Stimulated activated CD4-positive, alpha-beta T cell treated with anti-CD3 and anti-CD28 coated beads, Interleukin-1b, Interleukin-23, amount 100 ng/mL, for 48 hours (primary cell): Measurements from ENCODE around the gene KCNA2.

Experiments
- DNase-seq: peaks from one replicate; pipeline ENCODE4 v3.0.0-alpha.2; 2020

Gene KCNA2

DNA sequence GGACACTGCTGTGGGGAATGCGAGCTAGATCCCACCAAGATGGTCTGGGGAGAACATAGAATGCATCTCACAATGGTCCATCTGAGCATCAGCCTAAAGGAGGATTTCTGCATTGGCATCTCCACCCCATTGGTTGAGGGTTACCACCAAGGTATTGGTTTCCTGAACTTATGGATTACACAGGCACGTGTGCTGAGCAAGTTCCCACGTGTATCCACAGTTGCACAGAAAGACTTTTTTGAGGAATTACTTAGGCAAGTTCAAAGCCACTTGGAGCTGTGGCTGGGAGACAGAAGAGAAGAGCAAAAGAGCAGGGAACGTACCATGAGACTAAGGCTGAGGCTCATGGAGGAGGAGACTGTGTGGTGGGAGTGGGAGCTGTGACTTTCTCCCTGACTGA, 43.1 kb downstream of the KCNA2 start:
- no peak for DNase-seq

DNA sequence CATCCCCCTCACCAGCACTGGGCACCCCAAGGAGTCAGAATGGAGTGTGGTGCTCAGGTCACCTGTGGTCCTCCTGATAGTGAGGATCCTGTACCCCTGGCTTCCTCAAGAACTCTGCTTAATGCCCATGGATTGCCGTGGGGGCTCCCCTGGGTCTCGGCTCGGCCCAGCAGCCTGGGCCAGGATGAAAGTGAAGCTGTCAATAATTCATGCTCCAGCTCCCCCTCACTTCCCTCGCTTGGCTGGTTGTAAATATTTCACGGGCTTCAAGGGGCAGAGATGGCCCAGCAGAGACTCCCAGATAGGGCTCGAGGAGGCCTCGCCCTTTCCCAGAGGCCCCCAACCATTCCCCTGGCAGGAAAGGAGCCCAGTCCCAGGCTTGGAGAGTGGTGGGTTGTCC, 44.6 kb downstream of the KCNA2 start:
- no peak for DNase-seq

GRCh38 chr1:110559157-110559556, 47.0 kb downstream of the KCNA2 start:
- peak; percentile 12 for DNase-seq

GRCh38 chr1:110557481-110557880, 48.7 kb downstream of the KCNA2 start:
- DNase-seq = no peak

DNA sequence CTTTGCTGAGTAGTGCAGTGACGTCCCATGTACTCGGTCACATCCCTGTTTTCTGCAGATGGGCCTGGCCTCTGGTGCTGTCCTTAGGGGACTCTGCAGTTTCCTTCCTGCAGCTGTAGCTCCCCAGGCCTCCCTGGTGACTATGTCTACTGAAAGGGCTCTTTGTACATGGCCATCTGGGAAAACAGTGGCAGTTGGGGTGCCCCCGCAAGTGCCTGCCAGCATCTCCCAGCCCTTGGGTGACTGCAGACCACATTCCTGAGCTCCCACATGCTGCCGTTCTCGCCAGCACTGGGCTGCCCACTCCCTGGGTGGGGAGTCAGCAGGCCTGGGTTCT, 49.7 kb downstream of the KCNA2 start:
- DNase-seq = no peak

DNA sequence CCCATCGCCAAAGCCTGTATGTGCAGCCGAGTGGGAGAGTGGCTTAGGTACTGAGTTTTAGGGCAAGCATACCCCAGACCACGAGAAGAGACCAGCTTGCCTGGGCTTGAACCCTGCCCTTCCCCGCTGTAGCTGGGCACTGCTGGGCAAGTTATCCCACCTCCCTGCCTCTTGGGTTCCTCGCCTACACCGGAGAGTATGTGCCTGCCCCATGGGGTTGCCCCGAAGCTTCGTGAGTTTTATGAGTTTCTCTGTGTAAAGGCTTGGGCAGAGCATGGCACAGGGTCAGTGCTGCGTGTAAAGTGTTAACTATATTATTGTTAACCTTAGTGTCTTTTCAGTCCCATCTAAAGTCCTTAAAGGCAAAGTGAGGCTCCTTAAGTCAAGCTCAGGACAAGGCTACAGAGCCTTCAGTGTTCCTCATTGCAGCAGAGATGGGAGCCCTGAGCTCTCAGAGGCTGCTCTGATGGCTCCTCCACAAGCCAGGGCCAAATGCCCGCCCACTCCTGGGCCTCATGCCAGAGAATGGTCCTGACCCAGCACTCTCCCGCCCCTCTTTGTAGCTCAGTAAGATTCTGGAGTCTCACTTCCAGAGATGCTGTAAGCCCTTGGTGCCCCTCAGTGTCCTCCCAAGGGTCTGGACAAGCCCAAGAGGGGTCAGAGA, 50.2 kb downstream of the KCNA2 start:
- no peak for DNase-seq

GRCh38 chr1:110554871-110555801, 51.0 kb downstream of the KCNA2 start:
- peak; percentile 52 for DNase-seq

DNA sequence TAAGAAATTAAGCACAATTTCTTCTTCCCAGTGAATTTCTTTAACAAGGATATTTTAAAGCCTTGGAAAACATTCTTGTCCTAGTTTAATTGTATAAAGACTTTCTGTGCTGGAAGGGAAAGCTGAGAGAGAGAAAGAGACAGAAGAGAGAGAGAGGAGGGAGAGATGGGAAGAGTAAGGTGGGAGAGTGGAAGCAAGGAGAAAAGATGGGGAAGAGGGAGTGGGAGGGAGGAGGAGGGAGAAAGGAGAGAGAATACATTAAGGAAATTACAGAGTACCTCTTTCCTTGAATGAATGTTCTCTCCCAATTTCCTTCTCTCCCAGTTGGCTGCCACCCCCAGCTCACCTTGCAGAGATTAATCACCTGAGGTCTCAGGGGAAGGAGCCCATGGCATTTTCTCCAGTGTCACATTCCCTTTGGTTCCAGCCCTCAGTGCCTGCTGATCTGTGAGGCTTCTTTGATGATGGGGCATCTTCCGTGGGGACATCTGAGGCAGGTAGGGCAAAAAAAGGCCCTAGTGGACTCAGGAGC, 54.8 kb downstream of the KCNA2 start:
- DNase-seq = no peak

GRCh38 chr1:110549831-110550230, 56.3 kb downstream of the KCNA2 start:
- DNase-seq = no peak

DNA sequence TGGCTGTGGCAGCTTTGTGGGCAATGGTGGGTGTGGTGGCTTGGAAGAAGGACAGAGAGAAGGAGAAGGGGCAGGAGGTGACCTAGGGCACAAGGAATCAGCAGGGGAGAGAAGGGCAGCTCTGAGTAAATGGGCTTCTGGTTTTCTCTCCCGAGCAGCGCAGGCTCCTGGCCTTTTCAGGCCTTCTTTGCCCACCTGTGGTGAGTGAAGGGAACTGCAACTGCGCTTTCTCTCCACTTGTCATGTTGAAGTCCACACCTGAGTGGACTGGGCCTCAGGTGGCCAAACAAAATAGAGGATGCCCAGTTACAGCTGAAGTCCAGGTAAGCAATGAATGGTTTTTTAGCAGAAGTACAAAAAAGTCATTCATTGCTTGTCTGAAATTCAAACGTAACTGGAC, 57.8 kb downstream of the KCNA2 start:
- DNase-seq = no peak

GRCh38 chr1:110547017-110547416, 59.1 kb downstream of the KCNA2 start:
- DNase-seq = no peak

DNA sequence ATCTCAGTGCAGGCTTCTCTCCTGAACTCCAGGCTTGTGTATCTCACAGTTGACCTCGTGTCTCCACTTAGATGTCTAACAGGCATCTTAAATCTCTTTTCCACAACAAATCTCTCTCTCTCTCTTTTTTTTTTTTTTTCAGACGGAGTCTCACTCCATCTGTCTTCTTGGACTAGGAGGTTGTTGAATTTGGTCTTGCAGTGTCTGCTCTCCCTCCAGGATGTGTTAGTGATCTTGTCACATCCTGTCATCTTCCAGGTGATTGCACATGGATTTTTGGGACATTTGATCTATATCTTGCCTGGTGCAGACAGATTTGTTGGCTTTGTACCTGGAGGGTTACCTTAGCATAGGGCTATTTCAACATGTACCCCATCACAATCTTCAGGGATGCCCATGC, 60.7 kb downstream of the KCNA2 start:
- no peak for DNase-seq

DNA sequence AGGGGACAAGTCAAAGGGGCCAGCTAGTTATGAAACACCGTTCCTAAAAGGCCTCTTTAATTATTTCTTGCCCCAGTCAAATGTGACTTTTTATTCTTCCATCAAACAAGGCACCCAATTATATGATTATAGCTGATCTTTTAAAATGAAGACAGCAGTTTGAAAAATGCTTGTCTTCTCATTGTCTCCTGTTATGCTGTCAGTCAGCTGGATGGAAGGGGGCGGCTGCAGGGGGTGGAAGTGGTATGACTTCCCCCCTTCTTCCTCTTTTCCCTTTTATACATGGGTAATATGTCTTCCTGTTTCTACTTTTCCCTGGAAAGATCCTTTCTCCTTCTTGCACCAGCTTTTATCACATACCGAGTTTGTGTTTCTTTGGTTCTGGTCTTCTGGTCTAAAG, 61.4 kb downstream of the KCNA2 start:
- no peak for DNase-seq
